NCI-H2171 (cell line): ENCODE data around the gene SCUBE3.
A peak's percentile ranks its signal among the peaks of the same experiment; 100 is the strongest.

Experiments
- DNase-seq: peaks from one replicate; lab custom pipeline; 2025; lab: John Stamatoyannopoulos, UW

Gene SCUBE3

DNA sequence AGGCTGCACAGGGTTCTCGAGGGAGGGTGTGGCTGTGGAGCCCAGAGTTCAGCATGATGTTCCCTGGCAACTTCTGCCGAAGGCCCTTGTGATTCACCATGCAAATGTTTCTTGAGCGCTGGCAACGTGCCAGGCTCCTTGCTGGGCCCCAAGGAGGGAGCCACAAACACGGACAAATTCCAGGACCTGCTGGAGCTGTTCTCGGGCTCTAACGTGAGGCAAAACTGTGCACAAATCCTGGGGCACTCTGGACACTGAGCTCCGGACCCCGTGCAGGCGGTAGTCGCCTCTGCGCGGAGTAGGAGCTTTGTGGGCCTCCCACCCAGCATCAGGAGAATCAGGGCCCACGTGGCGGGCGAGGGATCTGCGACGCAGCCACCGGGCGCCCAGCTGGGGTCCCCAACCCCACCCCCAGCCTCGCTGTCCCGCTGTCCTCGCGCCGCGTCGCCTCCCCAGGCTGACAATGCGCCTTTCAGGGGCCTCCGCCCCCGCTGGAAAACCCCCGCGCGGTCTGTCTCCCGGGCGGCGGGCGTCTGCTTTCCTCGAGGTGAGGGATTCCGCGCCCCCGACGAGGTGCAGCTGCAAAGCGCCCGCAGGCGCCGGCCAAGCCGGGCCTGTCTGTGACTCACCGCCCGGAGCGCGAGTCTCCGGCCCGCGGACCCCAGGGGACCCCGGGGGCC, 31.7 kb upstream of the SCUBE3 start:
- peak; percentile 4 for DNase-seq

DNA sequence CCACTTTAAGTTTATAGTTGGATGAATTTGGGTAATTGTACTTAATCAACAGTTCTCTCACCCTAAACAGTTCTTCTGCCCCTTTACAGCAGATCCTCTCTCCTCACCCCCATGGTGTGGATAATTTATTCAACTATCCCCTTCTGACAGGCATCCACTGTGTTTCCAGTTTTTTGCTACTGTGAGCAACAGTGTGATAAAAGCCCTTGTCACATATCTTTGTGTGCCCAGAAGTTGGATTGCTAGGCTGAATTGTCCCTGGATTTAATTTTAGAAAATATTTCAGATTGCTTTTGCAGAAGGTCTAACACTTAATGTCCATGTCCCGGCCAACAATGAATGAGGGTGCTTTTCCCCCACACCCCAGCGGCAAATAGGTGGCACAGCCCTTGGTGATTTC, 30.5 kb upstream of the SCUBE3 start:
- DNase-seq = no peak

- DNase-seq = no peak
Measured at GRCh38 chr6:35183935-35184334, 29.8 kb upstream of the SCUBE3 start.

GRCh38 chr6:35184580-35185301, 29.0 kb upstream of the SCUBE3 start:
- no peak for DNase-seq

DNA sequence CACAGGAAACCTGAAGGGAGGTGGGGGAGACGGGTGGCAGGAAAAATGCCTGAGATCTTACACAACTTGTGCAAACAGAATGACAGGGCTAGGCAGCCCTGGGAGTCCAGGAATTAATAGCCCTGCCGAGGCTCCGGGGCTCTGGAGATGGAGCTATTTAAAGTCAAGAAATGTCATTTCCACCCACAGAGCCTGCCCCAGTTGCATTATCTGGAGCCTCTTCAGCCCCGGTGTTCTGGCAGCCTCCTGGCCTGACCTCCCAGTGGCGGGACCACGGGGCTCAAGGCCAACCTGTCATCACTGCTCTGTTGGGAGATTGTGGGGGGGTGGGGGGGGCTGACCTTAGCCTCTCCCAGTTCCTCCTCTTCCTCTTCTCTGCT, 28.5 kb upstream of the SCUBE3 start:
- no peak for DNase-seq

- no peak for DNase-seq
Measured at GRCh38 chr6:35185971-35186370, 27.8 kb upstream of the SCUBE3 start.

GRCh38 chr6:35186571-35186970, 27.2 kb upstream of the SCUBE3 start:
- DNase-seq = no peak

- DNase-seq = no peak
Measured at GRCh38 chr6:35188886-35189285, 24.9 kb upstream of the SCUBE3 start.

GRCh38 chr6:35190306-35190705, 23.4 kb upstream of the SCUBE3 start:
- DNase-seq = no peak

DNA sequence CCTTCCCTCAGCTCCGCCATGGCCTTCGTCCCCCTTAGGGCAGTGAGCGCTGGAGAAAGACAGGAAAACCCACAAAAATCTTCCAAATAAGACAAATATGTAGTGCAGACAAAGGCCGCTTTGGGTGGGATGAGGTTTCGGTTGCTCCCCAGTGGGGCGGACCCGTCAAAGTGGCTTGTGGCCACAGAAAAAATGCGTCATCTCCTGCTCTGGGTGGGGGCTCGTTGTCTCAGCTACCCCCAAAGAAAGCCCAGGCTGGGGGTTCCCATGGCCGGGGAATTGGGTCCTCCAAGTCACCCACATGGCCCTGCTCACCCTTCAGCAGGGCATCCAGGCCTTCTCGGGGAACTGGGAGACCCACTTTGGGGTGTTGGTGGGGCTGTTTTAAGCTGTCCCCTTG, 21.9 kb upstream of the SCUBE3 start:
- DNase-seq = no peak

DNA sequence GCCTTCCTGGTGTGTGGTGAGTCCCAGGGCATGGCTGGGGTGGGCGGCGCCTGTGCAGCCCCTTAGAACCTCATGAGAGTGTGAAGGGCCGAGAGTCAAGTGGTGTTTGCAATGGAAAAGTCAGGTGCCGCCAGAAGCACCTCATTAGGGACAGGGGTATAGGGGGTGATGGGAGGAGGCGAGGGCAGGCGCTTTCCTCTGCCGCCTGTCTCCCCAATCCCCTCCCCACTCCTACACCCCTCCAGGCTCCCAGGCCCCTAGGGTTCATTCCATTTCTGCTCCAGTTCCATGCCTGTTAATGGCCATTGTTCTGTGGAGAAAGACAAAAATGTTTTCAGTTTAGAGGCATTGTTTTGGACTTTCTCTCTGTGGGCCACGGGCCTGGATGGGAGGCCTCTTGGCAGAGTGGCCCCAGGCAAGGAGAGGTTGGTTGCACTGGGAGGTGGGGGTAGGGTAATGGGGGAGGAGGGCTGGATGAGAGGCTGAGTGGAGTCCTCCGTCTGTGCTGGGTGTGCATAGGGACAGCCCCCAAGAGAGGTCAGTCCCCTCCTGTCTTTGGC, 21.4 kb upstream of the SCUBE3 start:
- DNase-seq = no peak

DNA sequence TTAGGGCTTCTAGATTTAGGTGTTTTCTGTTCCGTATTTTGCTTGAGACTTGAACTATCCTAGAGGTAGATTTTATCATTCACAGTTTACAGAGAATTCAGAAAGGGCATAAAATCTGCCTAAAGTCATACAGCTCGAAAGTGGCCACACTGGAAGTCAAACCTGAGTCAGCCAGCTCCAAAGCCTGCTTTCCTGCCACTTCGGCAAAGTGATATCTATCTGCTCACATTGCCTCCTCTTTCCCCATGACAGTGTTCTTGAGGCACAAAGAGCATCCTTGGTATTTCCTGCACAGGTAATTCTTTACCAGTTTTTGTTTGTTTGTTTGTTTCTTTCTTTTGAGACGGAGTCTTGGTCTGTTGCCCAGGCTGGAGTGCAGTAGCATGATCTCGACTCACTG, 19.4 kb upstream of the SCUBE3 start:
- no peak for DNase-seq

DNA sequence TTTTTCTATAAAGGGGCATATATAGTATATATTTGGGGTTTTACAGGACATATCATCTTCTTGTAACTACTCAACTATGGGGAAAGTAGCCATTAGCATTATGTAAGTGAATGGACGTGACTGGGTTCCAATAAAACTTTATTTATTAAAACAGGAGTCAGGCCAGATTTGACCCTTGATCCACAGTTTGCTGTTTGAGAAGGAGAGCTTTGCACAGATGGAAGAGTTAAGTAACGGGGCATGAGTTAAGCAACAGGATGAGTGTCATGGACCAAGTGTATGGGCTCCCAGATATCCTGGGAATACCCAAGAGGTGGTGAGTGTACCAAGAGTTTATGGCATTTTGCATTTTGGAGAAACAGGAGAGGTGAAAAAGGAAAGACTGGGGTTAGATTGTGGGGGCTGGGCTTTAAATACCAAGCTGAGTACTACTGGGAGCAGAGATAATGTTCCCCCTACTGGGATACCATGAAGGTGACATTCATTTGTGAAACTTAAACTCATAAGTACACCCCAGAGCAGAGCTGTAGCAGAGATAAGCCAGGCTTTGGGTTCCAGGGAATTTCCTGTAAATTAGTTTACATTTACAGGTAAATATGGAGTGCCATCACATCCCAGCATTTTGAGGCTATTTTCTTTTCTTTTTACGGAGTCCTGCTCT, 18.5 kb upstream of the SCUBE3 start:
- DNase-seq = no peak

DNA sequence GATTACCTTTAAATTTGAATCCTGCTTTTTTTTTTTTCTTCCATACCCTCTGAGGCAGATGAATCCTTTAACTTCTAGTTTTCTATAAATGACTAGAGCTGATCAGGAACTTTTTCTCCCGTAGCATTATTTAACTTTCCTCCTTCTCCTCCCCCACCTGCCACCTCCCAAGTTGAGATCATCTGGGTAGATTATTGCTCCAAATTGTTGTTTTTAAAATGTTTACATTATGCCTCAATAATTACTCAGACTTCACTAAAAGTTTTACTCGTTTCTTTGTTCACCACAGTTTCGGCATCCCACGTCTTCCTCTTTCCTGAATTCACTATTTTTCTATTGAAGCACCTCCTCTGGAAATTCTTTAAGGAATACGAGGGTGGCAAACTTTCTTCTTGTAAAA, 16.6 kb upstream of the SCUBE3 start:
- DNase-seq = no peak

DNA sequence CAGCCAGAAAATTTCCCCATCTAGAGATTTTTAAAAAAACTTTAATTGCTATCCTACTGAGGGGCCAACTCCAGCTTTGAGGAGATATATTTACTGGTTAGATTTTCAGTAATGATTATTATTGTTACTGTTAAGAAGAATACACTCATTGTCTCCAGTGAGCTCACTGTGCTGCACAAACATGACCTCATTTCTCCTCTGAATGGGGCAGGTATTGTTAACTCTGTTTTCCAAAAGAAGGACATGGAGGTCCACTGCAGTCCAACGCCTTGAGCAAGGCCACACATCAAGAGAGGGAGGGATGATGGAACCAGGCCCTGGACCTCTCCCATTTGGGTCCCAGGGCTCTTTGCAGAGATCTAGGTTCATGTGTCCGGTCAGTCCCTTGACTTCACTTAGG, 13.9 kb upstream of the SCUBE3 start:
- no peak for DNase-seq

GRCh38 chr6:35202066-35202546, 11.7 kb upstream of the SCUBE3 start:
- no peak for DNase-seq

DNA sequence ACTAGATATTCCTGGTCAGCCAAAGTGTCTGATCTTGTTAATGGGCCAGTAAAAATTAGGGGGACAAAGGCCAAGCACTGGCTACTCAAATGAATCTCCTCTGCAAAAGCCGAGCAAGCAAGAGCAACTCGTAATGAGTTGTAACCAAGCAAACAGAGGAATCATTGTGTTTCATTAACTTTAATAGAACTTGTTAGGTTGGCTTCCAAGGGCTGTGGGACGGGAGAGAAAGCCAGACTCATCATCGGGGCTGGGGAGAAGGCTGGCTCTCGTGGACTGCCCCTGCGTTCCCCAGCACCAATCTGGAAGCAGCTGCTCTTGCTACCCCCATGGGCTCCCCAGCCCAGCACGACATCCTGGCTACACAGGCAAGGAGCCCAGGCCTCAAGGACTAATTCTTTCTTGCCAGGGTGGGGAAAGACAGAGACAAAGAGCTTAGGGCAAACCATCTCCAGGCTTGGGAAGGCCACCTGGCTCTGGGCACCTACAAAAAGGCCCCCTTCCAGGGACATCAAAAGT, 10.5 kb upstream of the SCUBE3 start:
- DNase-seq = no peak

GRCh38 chr6:35203680-35204079, 10.1 kb upstream of the SCUBE3 start:
- no peak for DNase-seq

DNA sequence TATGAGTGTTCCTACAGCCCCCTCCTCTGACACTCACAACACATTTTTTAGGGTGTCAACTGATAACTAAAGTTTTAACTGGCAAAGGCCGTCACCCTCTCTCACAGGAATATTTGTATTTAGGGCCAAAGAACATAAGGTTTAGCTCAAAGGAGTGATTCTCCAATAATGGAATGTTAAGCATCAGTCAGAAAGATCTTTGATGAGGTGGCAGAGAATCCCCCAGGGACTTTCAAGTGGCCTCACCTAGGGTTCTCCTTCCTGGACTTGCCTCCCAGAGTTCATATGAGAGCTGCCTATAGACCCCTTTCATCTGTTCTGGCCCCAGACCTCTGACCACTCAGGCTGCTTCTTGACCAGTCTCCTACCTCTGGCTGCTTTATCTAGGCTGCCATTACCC, 7.4 kb upstream of the SCUBE3 start:
- no peak for DNase-seq

DNA sequence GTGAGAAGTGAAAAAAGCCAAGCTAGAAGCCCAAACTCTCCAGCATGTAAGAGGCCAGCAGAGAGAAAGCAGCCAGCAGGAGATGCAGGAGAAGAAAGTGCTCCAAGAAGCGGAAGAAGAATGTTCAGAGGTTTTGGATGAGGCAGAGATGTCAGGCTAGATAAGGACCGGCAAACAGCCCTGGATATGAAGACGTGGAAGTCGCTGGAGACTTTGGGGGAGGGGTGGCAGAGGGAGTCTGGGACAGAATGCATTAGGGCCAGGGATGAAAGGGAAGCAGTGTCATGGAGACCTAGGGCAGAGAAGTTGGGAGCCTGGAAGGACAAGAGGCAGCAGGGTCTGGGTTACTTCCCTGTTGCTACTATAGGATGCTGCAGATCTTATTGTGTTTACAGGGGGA, 5.3 kb upstream of the SCUBE3 start:
- no peak for DNase-seq

GRCh38 chr6:35209081-35209480, 4.7 kb upstream of the SCUBE3 start:
- no peak for DNase-seq

GRCh38 chr6:35209622-35210247, 4.0 kb upstream of the SCUBE3 start:
- no peak for DNase-seq
